ENCODE results near the gene INA.
A peak's percentile ranks its signal among the peaks of the same experiment; 100 is the strongest.

The INA gene

GRCh38 chr10:103276251-103276895 is 565 bp upstream of the INA start:
- no peak for DNase-seq

GRCh38 chr10:103277713-103278536 is 987 bp downstream of the INA start:
- DNase-seq, result no peak

- DNase-seq, result no peak
Observed at GRCh38 chr10:103278537-103278823, 1.5 kb downstream of the INA start.

DNA sequence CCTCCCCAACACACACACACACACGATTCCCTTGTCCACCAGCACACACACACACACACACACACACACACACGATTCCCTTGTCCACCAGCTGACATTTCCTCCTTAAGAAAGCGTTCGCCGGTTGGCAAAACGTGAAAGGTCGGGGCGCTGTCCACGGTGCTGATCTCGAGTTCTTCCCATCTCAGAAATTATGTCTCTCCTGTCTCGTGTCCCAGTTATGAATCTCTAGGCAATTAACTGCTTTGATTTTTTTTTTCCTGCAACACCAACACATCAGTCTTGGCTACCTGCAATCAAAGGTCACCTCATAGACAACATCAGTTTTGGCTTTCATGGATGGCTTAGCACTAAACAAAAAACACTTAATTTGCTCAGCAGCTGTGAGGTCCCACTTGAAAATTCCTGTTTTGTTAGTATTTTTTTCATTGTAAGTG is 1.9 kb downstream of the INA start:
- DNase-seq, result peak; percentile 49

GRCh38 chr10:103280031-103280430 is 3.1 kb downstream of the INA start:
- DNase-seq, result no peak

DNA sequence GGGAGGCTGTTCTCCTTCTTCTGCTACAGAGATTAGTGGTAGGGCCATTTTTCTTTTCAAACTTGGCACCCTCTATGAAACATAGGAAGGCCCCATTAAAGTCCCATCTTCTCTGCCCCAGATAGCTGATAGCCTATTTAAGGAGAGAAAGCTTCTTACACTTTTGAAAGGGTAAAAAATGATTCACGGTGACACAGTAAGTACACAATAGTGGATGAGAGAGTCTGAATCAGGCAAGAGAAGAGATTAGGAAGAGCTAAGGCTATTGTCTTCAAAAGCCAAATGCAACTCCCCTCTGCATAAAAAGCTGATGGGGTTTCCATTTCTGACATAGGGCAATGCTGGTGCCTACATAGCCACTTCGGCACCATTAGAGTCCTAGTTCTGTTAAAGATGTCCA is 3.6 kb downstream of the INA start:
- no peak for DNase-seq

- no peak for DNase-seq
Observed at GRCh38 chr10:103281753-103282152, 4.8 kb downstream of the INA start.

DNA sequence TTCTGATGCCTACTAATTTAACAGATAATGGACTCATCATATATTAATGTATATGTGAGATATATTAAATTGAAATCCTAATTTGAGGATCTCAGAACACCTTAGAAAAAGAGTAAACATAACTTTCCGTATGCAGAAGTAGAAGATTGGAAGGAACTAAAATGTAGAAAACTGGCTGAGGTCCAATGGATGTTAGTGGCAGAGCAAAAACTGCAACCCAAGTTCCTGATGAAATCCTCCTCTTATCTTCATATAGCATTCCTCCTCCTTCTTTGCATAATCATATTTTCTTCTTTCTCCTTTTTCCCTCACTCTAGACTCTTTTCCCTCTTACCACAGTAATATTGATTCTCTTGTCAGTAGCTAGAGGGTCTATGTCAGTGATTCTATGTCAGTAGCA is 6.0 kb downstream of the INA start:
- no peak for DNase-seq

GRCh38 chr10:103284170-103284569 is 7.2 kb downstream of the INA start:
- DNase-seq, result no peak

DNA sequence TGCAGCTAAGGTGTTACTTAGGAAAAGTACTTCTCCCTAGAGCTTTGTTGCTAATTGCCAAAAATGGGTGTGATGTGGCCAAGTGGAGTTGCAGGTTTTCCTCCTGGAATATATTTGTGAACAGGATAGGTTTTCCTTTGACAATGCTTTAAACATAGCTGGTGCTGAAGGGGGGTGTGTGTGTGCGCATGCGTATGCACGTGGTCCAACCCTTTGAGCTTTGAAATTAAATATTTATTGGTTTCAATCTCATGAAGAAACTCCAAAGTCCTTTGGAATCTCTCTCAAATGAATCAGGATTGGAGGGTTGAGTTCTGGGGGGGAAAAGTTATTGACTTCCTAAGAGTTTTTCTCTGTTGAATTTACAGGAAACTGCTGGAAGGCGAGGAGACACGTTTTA is 11.1 kb downstream of the INA start:
- DNase-seq, result no peak

GRCh38 chr10:103291588-103291987 is 14.7 kb downstream of the INA start:
- DNase-seq, result no peak

DNA sequence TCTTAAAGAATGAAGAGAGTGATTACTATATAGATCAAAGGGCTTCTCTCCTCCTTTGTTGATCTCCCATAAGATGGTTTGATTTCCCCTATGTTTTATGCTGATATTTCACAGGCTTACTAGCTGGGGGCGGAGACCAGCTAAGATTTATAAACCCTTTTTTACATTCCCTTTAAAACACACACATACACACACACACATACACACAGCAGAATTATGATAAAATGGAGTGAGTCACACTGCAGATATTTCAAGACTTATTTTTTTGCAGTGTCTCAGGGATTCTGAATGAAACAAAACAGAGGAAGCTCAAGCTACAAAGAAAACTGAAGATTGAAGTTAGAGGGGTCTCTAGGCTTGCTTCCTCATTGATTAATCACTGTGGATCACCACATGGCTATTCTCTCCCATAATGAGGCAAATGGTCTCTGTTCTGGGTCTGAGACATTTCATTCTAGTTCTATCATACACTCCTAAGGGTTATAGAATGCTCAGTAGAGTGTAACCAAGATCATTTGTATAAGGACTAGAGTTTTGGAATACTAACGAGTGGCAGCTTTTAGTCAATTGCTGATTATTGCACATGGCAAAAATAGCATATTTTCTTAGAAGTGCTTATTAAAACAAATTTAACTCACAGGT is 18.6 kb downstream of the INA start:
- DNase-seq, result no peak

DNA sequence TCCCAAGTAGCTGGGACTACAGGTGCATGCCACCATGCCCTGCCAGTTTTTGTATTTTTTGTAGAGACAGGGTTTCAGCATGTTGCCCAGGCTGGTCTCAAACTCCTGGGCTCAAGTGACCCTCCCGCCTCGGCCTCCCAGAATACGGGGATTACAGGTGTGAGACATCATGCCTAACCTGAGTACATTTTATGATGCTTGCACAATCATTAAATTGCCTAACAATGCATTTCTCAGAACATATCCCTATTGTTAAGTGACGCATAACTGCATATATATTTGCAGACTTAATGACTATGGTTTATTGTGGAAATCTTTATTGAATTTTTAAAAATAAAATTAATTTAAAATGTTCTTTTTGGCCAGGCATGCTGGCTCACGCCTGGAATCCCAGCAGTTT is 30.7 kb downstream of the INA start:
- no peak for DNase-seq

GRCh38 chr10:103310197-103310596 is 33.3 kb downstream of the INA start:
- DNase-seq, result no peak

DNA sequence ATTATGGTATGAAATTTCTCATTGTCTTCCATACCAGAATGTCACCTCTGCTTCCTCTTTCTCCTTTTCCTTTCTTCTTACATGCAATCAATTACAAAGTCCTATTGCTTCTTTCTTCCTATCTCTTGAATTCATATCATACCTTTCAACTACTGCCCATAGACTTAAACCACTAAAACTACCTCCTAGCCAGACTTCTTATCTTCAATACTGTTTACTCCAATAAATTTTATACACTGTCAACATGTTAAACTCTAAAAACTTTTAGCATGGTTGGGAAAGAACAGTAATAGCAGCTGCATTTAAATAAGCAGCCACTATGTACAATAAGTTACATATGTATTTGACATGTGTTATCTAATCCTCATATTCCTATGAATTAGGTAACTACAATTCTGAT is 39.1 kb downstream of the INA start:
- DNase-seq, result no peak

DNA sequence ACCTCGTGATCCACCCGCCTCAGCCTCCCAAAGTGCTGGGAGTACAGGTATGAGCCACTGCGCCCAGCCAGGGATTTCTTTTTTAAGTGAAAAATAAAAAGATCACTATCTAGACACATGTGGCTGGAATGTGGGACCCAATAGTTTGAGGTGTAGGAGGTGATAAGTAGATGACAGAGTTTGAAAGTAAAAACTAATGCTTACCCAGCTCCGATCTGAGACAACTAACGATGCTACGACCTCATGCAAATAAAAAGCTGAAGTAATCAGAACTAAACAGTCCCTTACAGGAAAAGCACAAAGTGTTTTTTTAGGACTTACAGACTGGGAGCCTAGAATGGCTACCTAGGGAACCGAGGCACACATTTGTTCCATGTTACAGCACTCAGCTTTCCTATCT is 51.0 kb downstream of the INA start:
- no peak for DNase-seq

DNA sequence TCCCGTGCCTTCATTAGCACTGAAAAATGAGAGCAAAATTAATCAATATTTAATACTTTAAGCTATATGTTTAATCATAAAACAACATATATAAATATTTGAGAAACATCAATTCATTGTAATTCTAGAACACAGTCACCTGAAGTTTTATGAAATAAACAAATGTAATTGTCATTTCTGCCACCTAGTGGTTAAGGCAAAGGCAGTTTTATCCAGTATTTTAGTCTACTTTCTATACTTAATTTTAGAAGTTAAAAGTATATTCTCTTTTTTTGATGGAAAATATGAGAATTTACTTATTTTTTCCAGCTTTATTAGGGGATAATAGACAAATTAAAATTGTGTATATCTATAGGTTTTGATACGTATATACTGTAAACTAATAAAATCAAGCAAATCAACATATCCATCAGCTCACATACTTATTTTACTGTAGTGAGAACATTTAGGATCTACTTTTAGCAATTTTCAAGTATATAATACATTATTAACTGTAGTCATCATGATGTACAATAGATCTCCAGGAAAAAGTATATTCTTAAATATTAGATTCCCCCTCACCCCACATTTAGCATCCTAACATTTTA is 57.1 kb downstream of the INA start:
- no peak for DNase-seq

- DNase-seq, result no peak
Observed at GRCh38 chr10:103334567-103334966, 57.6 kb downstream of the INA start.

DNA sequence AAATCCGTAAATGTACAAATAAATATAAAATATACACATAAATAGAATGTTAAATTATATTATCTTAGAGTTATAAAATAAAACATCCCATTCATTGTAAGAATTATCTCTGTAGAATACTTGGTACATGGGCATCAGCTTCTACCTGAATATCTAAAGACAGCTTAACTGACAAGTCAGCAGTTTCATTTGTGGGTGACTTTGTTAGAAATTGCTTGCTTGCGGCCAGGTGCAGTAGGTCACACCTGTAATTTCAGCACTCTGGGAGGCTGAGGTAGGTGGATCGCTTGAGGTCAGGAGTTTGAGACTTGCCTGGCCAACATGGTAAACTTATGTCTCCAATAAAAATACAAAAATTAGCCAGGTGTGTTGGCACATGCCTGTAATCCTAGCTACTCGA is 59.4 kb downstream of the INA start:
- no peak for DNase-seq

Measured in stimulated activated CD4-positive, alpha-beta T cell treated with anti-CD3 and anti-CD28 coated beads, Interleukin-12 subunit alpha, Interleukin-12 subunit beta, amount 100 ng/mL, for 4 hours (primary cell).